ENCODE measurements around the gene SPDYE4. TPM values are rescaled to one million over a fixed set of nuclear protein-coding genes. Genes with fewer than 3 reads are reported as not detected.

Gene SPDYE4
- total RNA-seq, 2 experiments from 2014 or later: not detected

GRCh38 chr17:8757189-8757588 lies 1.2 kb downstream of the SPDYE4 start:
- ATAC-seq (ENCODE audit: poor library complexity) (no peak), DNase-seq (no peak)
- Mint-ChIP-seq H3K4me1 (ENCODE audit: low read depth) (no peaks in the 10 kb centered on the region), H3K36me3 (ENCODE audit: low read depth) (no peaks in the 10 kb centered on the region), H3K9me3 (no peaks in the 10 kb centered on the region), H3K4me3 (no peak overlapping the region), H3K27ac (no peak overlapping the region), H3K27me3 (peaks cover 18% of the 10 kb centered on the region)
- Histone ChIP-seq H3K27me3 (ENCODE audit: control insufficient read depth in 1 of 2, insufficient read depth in 2 of 2, low read length in 2 of 2) (peaks cover 0 to 4% of the 10 kb centered on the region in 2 experiments), H3K9me3 (ENCODE audit: control insufficient read depth in 1 of 2, insufficient read depth in 1 of 2, low read length in 2 of 2) (no peaks in the 10 kb centered on the region), H3K36me3 (ENCODE audit: insufficient read depth, low read length) (no peaks in the 10 kb centered on the region), H3K27ac (ENCODE audit: low read depth in 1 of 2, low read length in 2 of 2) (no peak overlapping the region), H3K4me3 (ENCODE audit: low read length) (no peak overlapping the region), H3K4me1 (ENCODE audit: insufficient read depth, low read length) (no peaks in the 10 kb centered on the region)
- TF ChIP-seq CTCF (IDR thresholded peaks at IDR 0.05): no peak
- ChIA-PET CTCF (no interaction called here), POLR2A (no interaction called here)
- intact Hi-C loops (cut with DNase I, micrococcal nuclease): loop anchor here in 1 of 2 experiments (10.0 kb wide), 2 partner anchors 138 to 238 kb away; no protein-coding TSS in a partner anchor

DNA sequence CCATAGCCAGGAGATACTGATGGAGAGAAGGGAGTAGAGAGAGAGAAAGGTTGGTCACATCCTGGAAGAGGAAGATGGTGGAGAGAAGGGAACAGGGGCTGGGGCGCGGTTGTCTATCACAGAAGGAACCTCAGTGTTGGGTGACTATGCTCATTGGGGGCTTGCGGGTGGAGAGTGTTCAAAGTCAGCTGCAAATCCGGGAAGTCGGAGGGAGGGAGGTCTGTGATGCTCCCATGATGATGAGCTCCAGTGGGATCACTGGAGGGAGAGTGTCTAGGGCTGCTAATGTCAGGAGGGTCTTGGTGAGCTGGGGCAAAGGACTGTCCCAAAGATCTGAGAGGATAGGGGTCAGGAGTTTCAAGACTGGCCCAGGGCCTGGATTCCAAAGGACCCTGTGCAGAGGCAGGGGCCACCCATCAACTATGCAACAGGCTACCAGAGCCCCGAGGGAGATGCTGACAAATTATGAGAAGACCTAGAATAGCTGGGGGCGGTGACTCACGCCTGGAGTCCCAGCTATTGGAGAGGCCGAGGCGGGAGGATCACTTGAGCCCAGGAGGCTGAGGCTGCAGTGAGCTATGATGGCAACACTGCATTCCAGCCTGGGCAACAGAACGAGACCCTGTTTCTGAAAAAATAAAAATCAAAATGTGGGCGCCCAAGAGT lies 2.6 kb downstream of the SPDYE4 start:
- Mint-ChIP-seq H3K4me1 (ENCODE audit: low read depth) (no peaks in the 10 kb centered on the region), H3K36me3 (ENCODE audit: low read depth) (no peaks in the 10 kb centered on the region), H3K27ac (no peak overlapping the region), H3K27me3 (peaks cover 18% of the 10 kb centered on the region), H3K4me3 (no peak overlapping the region), H3K9me3 (no peaks in the 10 kb centered on the region)
- Histone ChIP-seq H3K27ac (ENCODE audit: low read depth in 1 of 2, low read length in 2 of 2) (no peak overlapping the region), H3K4me1 (ENCODE audit: insufficient read depth, low read length) (no peaks in the 10 kb centered on the region), H3K4me3 (ENCODE audit: low read length) (no peak overlapping the region), H3K9me3 (ENCODE audit: control insufficient read depth in 1 of 2, insufficient read depth in 1 of 2, low read length in 2 of 2) (no peaks in the 10 kb centered on the region), H3K36me3 (ENCODE audit: insufficient read depth, low read length) (no peaks in the 10 kb centered on the region), H3K27me3 (ENCODE audit: control insufficient read depth in 1 of 2, insufficient read depth in 2 of 2, low read length in 2 of 2) (peaks cover 0 to 4% of the 10 kb centered on the region in 2 experiments)
- no peak for ATAC-seq (ENCODE audit: poor library complexity)
- ChIA-PET CTCF (no interaction called here), POLR2A (no interaction called here)
- no peak for DNase-seq
- TF ChIP-seq CTCF (IDR thresholded peaks at IDR 0.05): no peak
- intact Hi-C loops (cut with DNase I, micrococcal nuclease): loop anchor here (2.0 to 10.0 kb wide), 3 partner anchors 139 to 243 kb away; no protein-coding TSS in a partner anchor

DNA sequence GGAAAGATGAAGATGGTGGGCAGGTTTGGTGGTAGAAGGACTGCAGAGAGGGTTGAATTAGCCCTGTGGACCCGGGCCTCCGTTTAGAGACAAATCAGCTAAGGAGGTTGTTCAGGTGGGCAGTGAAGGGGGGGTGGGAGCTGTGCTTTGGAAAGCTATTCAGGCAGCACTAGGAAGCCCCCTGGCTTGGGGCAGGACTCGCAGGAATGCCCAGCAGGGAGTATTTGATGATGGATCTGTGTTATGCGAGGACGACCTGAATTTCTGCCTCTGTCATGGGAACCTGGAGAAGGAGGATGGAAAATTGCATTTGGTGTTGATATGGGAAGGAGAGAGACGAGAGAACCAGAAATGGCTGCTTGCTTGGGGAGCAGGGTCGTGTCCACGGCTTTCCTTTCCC lies 3.5 kb downstream of the SPDYE4 start:
- ChIA-PET POLR2A (no interaction called here), CTCF (no interaction called here)
- peaks cover 0 to 4% of the 10 kb centered on the region in 2 experiments for H3K27me3 ChIP-seq (ENCODE audit: control insufficient read depth in 1 of 2, insufficient read depth in 2 of 2, low read length in 2 of 2)
- no peaks in the 10 kb centered on the region for H3K9me3 ChIP-seq (ENCODE audit: control insufficient read depth in 1 of 2, insufficient read depth in 1 of 2, low read length in 2 of 2)
- no peaks in the 10 kb centered on the region for H3K9me3 Mint-ChIP-seq
- H3K4me1 Mint-ChIP-seq (ENCODE audit: low read depth): no peaks in the 10 kb centered on the region
- H3K27ac Mint-ChIP-seq: no peak overlapping the region
- no peak overlapping the region for H3K27ac ChIP-seq (ENCODE audit: low read depth in 1 of 2, low read length in 2 of 2)
- H3K36me3 Mint-ChIP-seq (ENCODE audit: low read depth): no peaks in the 10 kb centered on the region
- TF ChIP-seq CTCF (IDR thresholded peaks at IDR 0.05): no peak
- intact Hi-C loops (cut with DNase I, micrococcal nuclease): loop anchor here (2.0 to 10.0 kb wide), 4 partner anchors 137 to 244 kb away; no protein-coding TSS in a partner anchor
- no peak overlapping the region for H3K4me3 Mint-ChIP-seq
- no peaks in the 10 kb centered on the region for H3K4me1 ChIP-seq (ENCODE audit: insufficient read depth, low read length)
- peaks cover 18% of the 10 kb centered on the region for H3K27me3 Mint-ChIP-seq
- DNase-seq (no peak), ATAC-seq (ENCODE audit: poor library complexity) (no peak)
- no peaks in the 10 kb centered on the region for H3K36me3 ChIP-seq (ENCODE audit: insufficient read depth, low read length)
- no peak overlapping the region for H3K4me3 ChIP-seq (ENCODE audit: low read length)
